ENCODE measurements around the gene MPO.

DNA sequence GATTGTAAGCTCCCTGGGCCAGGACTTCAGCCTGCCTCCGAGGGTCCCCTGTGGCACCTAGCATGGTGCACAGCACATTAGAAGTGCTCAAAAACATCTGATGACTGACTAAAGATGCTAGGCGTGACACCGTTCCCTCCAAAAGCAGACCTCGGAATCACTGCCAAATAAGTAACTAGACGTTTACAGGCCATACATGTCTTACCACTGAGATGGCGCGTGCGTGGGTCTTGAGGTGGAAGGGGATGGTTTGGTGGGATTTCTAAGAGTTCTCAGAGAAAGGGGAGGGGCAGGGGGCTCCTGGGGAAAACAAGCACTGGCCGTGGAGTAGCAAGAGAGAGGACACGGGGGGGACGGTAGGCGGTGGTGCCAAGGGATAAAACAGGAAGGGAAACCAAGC, 12.4 kb downstream of the MPO start:
- no peak for TF ChIP-seq SMC3 (IDR thresholded peaks at IDR 0.05; ENCODE audit: low read depth, low read length)
- no peak for TF ChIP-seq CTCF (conservative IDR thresholded peaks at IDR 0.05; ENCODE audit: low read depth, low read length)
- no peak for TF ChIP-seq RFX5 (IDR thresholded peaks at IDR 0.05; ENCODE audit: low read depth, low read length)
- no peak for TF ChIP-seq POLR2A (IDR thresholded peaks at IDR 0.05; ENCODE audit: low read depth, low read length)
- TF ChIP-seq BHLHE40 (IDR thresholded peaks at IDR 0.05; ENCODE audit: low read depth, low read length) = no peak
- no peak for TF ChIP-seq CEBPB (IDR thresholded peaks at IDR 0.05; ENCODE audit: low read depth, low read length)
- TF ChIP-seq, protein P1, sequence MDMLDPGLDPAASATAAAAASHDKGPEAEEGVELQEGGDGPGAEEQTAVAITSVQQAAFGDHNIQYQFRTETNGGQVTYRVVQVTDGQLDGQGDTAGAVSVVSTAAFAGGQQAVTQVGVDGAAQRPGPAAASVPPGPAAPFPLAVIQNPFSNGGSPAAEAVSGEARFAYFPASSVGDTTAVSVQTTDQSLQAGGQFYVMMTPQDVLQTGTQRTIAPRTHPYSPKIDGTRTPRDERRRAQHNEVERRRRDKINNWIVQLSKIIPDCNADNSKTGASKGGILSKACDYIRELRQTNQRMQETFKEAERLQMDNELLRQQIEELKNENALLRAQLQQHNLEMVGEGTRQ (IDR thresholded peaks at IDR 0.05; ENCODE audit: low read depth, low read length) = no peak
- TF ChIP-seq NFE2L2 (IDR thresholded peaks at IDR 0.05; ENCODE audit: low read depth, low read length) = no peak
- TF ChIP-seq FOS (IDR thresholded peaks at IDR 0.05; ENCODE audit: low read depth, low read length) = no peak
- TF ChIP-seq, protein P2, sequence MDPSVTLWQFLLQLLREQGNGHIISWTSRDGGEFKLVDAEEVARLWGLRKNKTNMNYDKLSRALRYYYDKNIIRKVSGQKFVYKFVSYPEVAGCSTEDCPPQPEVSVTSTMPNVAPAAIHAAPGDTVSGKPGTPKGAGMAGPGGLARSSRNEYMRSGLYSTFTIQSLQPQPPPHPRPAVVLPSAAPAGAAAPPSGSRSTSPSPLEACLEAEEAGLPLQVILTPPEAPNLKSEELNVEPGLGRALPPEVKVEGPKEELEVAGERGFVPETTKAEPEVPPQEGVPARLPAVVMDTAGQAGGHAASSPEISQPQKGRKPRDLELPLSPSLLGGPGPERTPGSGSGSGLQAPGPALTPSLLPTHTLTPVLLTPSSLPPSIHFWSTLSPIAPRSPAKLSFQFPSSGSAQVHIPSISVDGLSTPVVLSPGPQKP (IDR thresholded peaks at IDR 0.05; ENCODE audit: borderline replicate concordance, low read depth, low read length) = no peak
- TF ChIP-seq RCOR1 (IDR thresholded peaks at IDR 0.05; ENCODE audit: insufficient replicate concordance, low read length) = no peak
- no peak for TF ChIP-seq MXI1 (IDR thresholded peaks at IDR 0.05; ENCODE audit: borderline replicate concordance, low read depth, low read length)
- TF ChIP-seq MAZ (IDR thresholded peaks at IDR 0.05; ENCODE audit: borderline replicate concordance, low read depth, low read length) = no peak
